HCT116 (cell line): ENCODE measurements around the gene KISS1R. TPM values are rescaled to one million over a fixed set of nuclear protein-coding genes. Genes with fewer than 3 reads are reported as not detected.

Experiments
- ATAC-seq: fragments of 200-7000 bp; cut with Tn5 transposase; 2 replicates; pipeline ENCODE4 v1.9.1; 2020; ENCODE audit warnings: mild to moderate bottlenecking, moderate library complexity
- BruUV-seq: library from RNA; stranded (reverse); fragments of 400-500 nt; replicated peaks from 2 replicates; lab custom pipeline; 2021; lab: Mats Ljungman, UMichigan
- CTCF ChIA-PET: fragments of 300-600 bp; sonication (Branson Sonifier 250); formaldehyde crosslinking; loops from one replicate; lab custom pipeline; 2021; ENCODE audit warnings: antibody characterized with exemption; lab: Charles Lee
- POLR2A ChIA-PET: fragments of 300-600, 350-600 bp; sonication (Branson Sonifier 250); formaldehyde crosslinking; loops from one replicate; lab custom pipeline; 2021; ENCODE audit warnings: antibody characterized with exemption; lab: Charles Lee
- RAD21 ChIA-PET, 2 experiments: fragments of 300-600 bp; sonication (Branson Sonifier 250); formaldehyde crosslinking; loops; one replicate each; lab custom pipeline; 2023; ENCODE audit warnings: low total read pairs in 2 of 2; ENCODE audit not compliant: uncharacterized antibody in 2 of 2, unreplicated experiment in 2 of 2, low non-redundant PET in 1 of 2; lab: Charles Lee
- DNase-seq: peaks from one replicate; pipeline ENCODE4 v3.0.0-alpha.2; 2010; ENCODE audit warnings: low read depth, low spot score
- H2AFZ ChIP-seq: fragments of 200-600 bp; shearing (Covaris generic), sonication (generic); 2 replicates; pipeline ENCODE4 v1.6.1; 2017; ENCODE audit warnings: low read depth, mixed run types, mixed read lengths, antibody characterized with exemption, low read length; ENCODE audit not compliant: poor library complexity, severe bottlenecking
- H3K27ac ChIP-seq: 2 replicates; pipeline ENCODE4 v1.5.1; 2012; ENCODE audit warnings: low read depth, low read length
- H3K27me3 ChIP-seq: fragments of 200-600 bp; sonication (generic); 2 replicates; pipeline ENCODE4 v1.6.1; 2016; ENCODE audit warnings: mixed run types, low read length, mixed read lengths; ENCODE audit not compliant: insufficient read depth
- H3K36me3 ChIP-seq, 2 experiments: fragments of 200-500 bp in 1 of 2; fragments of 200-600 bp in 1 of 2; sonication (Bioruptor generic) in 1 of 2; sonication (generic) in 1 of 2; 2 replicates each; pipeline versions ENCODE4 v1.5.1 to v1.6.1; 2014 to 2016; ENCODE audit warnings: low read length in 2 of 2, inconsistent platforms in 1 of 2, mixed read lengths in 1 of 2, mixed run types in 1 of 2; ENCODE audit not compliant: insufficient read depth in 2 of 2, control insufficient read depth in 1 of 2
- H3K4me1 ChIP-seq, 2 experiments: fragments of 200-600 bp in 1 of 2; sonication (generic) in 1 of 2; 2 replicates each; pipeline versions ENCODE4 v1.5.1 to v1.6.1; 2012 to 2017; ENCODE audit warnings: low read length in 2 of 2, inconsistent platforms in 1 of 2, mild to moderate bottlenecking in 1 of 2, mixed read lengths in 1 of 2, mixed run types in 1 of 2, moderate library complexity in 1 of 2; ENCODE audit not compliant: insufficient read depth in 2 of 2, control insufficient read depth in 1 of 2
- H3K4me2 ChIP-seq: fragments of 200-600 bp; sonication (generic); 2 replicates; pipeline ENCODE4 v1.6.1; 2017; ENCODE audit warnings: mixed run types, low read length, mixed read lengths
- H3K4me3 ChIP-seq, 2 experiments: fragments of 200-600 bp in 1 of 2; sonication (generic) in 1 of 2; replicated peaks in 1 of 2; 2 replicates each; pipeline ENCODE4 v1.5.1; 2011 to 2016; ENCODE audit warnings: low read length in 2 of 2, control low read depth in 1 of 2, low read depth in 1 of 2, mild to moderate bottlenecking in 1 of 2, mixed read lengths in 1 of 2, mixed run types in 1 of 2
- H3K79me2 ChIP-seq: fragments of 200-600 bp; sonication (generic); 2 replicates; pipeline ENCODE4 v1.6.1; 2017; ENCODE audit warnings: mild to moderate bottlenecking, mixed run types, low read length, moderate library complexity, mixed read lengths; ENCODE audit not compliant: insufficient read depth
- H3K9ac ChIP-seq: fragments of 200-600 bp; sonication (generic); 2 replicates; pipeline ENCODE4 v1.6.1; 2016; ENCODE audit warnings: low read length, mixed read lengths
- H3K9me2 ChIP-seq: fragments of 200-600 bp; sonication (generic), shearing (Covaris generic); 2 replicates; pipeline ENCODE4 v1.6.1; 2017; ENCODE audit warnings: mixed run types, mild to moderate bottlenecking, moderate library complexity; ENCODE audit not compliant: insufficient read depth
- H3K9me3 ChIP-seq, 2 experiments: fragments of 200-500 bp in 1 of 2; fragments of 200-600 bp in 1 of 2; sonication (Bioruptor generic) in 1 of 2; sonication (generic) in 1 of 2; 2 replicates each; pipeline ENCODE4 v1.6.1; 2014 to 2017; ENCODE audit warnings: low read length in 2 of 2, mixed read lengths in 2 of 2, inconsistent platforms in 1 of 2, low read depth in 1 of 2, mild to moderate bottlenecking in 1 of 2, mixed run types in 1 of 2, moderate library complexity in 1 of 2; ENCODE audit not compliant: control insufficient read depth in 1 of 2, insufficient read depth in 1 of 2
- H4K20me1 ChIP-seq: fragments of 200-600 bp; sonication (generic), shearing (Covaris generic); 2 replicates; pipeline ENCODE4 v1.6.1; 2017; ENCODE audit warnings: mixed run types, mild to moderate bottlenecking, moderate library complexity; ENCODE audit not compliant: insufficient read depth
- EZH2 ChIP-seq: fragments of 200-600 bp; sonication (generic); IDR thresholded peaks from 2 replicates; pipeline ENCODE4 v1.6.1; 2017; ENCODE audit warnings: antibody characterized with exemption, mixed run types
- EZH2phosphoT487 ChIP-seq: fragments of 200-600 bp; IDR thresholded peaks from 2 replicates; pipeline ENCODE4 v1.6.1; 2018; ENCODE audit warnings: antibody characterized with exemption, borderline replicate concordance
- JUND ChIP-seq: IDR thresholded peaks from 2 replicates; pipeline ENCODE4 v1.6.1; 2012
- POLR2A ChIP-seq: IDR thresholded peaks from 2 replicates; pipeline ENCODE4 v1.7.0; 2011; ENCODE audit warnings: borderline replicate concordance; ENCODE audit not compliant: insufficient read depth, insufficient read length; ENCODE audit errors: extremely low read depth
- POLR2AphosphoS5 ChIP-seq: IDR thresholded peaks from 2 replicates; pipeline ENCODE4 v1.6.1; 2011; ENCODE audit warnings: mild to moderate bottlenecking, low read depth, low read length, moderate library complexity
- SP1 ChIP-seq: IDR thresholded peaks from 2 replicates; pipeline ENCODE4 v1.6.1; 2012; ENCODE audit warnings: low read depth
- SRF ChIP-seq: IDR thresholded peaks from 2 replicates; pipeline ENCODE4 v1.6.1; 2012; ENCODE audit warnings: low read depth
- TCF7L2 ChIP-seq: IDR thresholded peaks from 2 replicates; pipeline ENCODE4 v1.7.0; 2011; ENCODE audit warnings: borderline replicate concordance, inconsistent platforms; ENCODE audit not compliant: insufficient read depth, insufficient read length; ENCODE audit errors: extremely low read depth
- YY1 ChIP-seq: IDR thresholded peaks from 2 replicates; pipeline ENCODE4 v1.6.1; 2011; ENCODE audit warnings: low read length, low read depth, moderate library complexity, mild to moderate bottlenecking; ENCODE audit not compliant: insufficient replicate concordance; ENCODE audit errors: extremely low read depth
- ZFX ChIP-seq: fragments of 450-650 bp; IDR thresholded peaks from 2 replicates; pipeline ENCODE4 v1.6.1; 2017
- intact Hi-C: fragments of 100-400 bp; cut with micrococcal nuclease; formaldehyde crosslinking; loops from 2 replicates; pipeline ENCODE4 v1.10.0; 2022
- total RNA-seq: library from RNA; stranded (reverse); gene quantifications from one replicate; pipeline ENCODE4 v1.2.1, GENCODE V29; 2021; ENCODE audit not compliant: unreplicated experiment
- TF ChIP-seq, protein P1 (sequence below): IDR thresholded peaks from 2 replicates; pipeline ENCODE4 v1.6.1; 2012
- TF ChIP-seq, protein P2 (sequence below): IDR thresholded peaks from 2 replicates; pipeline ENCODE4 v1.6.1; 2011; ENCODE audit warnings: mild to moderate bottlenecking, low read length, moderate library complexity; ENCODE audit not compliant: insufficient replicate concordance; ENCODE audit errors: extremely low read depth
- TF ChIP-seq, protein P3 (sequence below): IDR thresholded peaks from 2 replicates; pipeline ENCODE4 v1.6.1; 2012

The KISS1R gene
- total RNA-seq, 1 experiment from 2014 or later, result 5.9 TPM

DNA sequence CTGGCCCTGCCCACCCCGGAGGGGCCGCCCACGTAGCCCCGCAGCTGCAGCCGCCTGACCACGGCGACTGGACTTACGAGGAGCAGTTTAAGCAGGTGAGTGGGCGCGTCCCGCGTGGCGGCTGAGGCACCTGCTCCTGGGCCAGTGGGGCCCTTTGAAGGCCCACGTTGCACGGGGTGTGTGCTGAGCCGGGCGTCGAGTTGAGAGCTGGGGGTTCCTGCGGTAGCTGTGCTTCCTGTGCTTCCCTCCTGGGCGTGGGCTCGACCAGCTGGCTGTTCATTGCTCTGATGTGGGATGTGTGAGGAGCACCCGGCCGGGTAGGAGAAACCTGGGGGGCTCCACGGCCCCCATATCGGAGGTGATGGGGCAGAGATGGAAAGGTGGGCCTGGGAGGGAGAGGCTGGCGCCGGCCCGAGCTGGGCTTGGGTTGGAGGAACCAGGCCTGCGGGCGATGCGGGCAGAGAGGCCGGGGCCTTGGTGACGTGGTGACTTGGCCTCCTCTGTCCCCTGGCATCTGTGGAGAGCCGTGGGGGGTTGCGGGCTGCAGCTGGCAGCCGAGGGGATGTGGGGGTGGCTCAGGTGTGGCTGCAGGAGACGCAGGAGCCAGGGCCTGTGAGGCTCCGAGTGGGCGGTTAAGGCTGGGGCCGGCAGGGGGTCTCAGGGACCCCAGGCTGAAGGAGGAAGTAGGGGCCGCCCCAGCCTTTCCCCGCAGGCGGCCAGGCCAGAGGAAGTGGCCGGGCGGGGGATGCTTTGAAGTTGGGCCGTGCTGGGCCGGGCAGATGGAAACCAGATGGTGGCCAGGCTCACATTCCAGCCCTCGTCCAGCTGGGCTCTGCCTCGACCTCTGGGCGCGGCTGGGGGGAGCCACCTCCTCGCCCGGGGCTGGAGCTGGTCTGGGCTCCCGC is 15.8 kb downstream of the KISS1R start:
- H3K36me3 ChIP-seq, result peaks cover 0 to 4% of the 10 kb centered on the region in 2 experiments; a peak in 1 of 4 replicates
- no peak overlapping the region for H3K9ac ChIP-seq
- no peak overlapping the region for H2AFZ ChIP-seq
- ChIA-PET POLR2A (no interaction called here), CTCF (no interaction called here), RAD21 (no interaction called here)
- ATAC-seq, result peak; percentile 47
- peaks cover 23% of the 10 kb centered on the region in 2 experiments for H3K4me1 ChIP-seq
- no peaks in the 10 kb centered on the region for H3K27me3 ChIP-seq
- no peak overlapping the region for H3K4me2 ChIP-seq
- H3K79me2 ChIP-seq, result peaks cover 6% of the 10 kb centered on the region; the same call in 1 of the 2 replicates
- H3K9me3 ChIP-seq, result no peaks in the 10 kb centered on the region
- no TSS peak for BruUV-seq
- H3K4me3 ChIP-seq, result no peak overlapping the region
- H3K27ac ChIP-seq, result peak overlapping the region; percentile 42; the same call in 1 of the 2 replicates
- H3K9me2 ChIP-seq, result no peaks in the 10 kb centered on the region
- TF ChIP-seq EZH2phosphoT487 (no peak), POLR2AphosphoS5 (no peak), SP1 (no peak), POLR2A (no peak), EZH2 (no peak), JUND (no peak), YY1 (no peak), ZFX (no peak), TCF7L2 (no peak), SRF (no peak)
- TF ChIP-seq, protein P1, sequence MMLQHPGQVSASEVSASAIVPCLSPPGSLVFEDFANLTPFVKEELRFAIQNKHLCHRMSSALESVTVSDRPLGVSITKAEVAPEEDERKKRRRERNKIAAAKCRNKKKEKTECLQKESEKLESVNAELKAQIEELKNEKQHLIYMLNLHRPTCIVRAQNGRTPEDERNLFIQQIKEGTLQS, result no peak
- TF ChIP-seq, protein P2, sequence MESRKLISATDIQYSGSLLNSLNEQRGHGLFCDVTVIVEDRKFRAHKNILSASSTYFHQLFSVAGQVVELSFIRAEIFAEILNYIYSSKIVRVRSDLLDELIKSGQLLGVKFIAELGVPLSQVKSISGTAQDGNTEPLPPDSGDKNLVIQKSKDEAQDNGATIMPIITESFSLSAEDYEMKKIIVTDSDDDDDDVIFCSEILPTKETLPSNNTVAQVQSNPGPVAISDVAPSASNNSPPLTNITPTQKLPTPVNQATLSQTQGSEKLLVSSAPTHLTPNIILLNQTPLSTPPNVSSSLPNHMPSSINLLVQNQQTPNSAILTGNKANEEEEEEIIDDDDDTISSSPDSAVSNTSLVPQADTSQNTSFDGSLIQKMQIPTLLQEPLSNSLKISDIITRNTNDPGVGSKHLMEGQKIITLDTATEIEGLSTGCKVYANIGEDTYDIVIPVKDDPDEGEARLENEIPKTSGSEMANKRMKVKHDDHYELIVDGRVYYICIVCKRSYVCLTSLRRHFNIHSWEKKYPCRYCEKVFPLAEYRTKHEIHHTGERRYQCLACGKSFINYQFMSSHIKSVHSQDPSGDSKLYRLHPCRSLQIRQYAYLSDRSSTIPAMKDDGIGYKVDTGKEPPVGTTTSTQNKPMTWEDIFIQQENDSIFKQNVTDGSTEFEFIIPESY, result no peak
- TF ChIP-seq, protein P3, sequence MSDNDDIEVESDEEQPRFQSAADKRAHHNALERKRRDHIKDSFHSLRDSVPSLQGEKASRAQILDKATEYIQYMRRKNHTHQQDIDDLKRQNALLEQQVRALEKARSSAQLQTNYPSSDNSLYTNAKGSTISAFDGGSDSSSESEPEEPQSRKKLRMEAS, result no peak
- DNase-seq, result no peak
- intact Hi-C loops, result no loop called here
- no peaks in the 10 kb centered on the region for H4K20me1 ChIP-seq
